ENCODE data around the gene UNC50.
"Not testable (repeated sequence)": the region's sequence is repeated elsewhere in the genome, so short reads cannot be mapped to it uniquely, and the experiment has no call there.

The UNC50 gene

GRCh38 chr2:98577313-98577712, 31.1 kb upstream of the UNC50 start:
- no peak for DNase-seq

- DNase-seq = no peak
Measured at GRCh38 chr2:98578231-98578630, 30.2 kb upstream of the UNC50 start.

- no peak for DNase-seq
Measured at GRCh38 chr2:98579926-98580325, 28.5 kb upstream of the UNC50 start.

GRCh38 chr2:98580656-98581284, 27.6 kb upstream of the UNC50 start:
- DNase-seq = no peak

GRCh38 chr2:98582523-98582922, 25.9 kb upstream of the UNC50 start:
- no peak for DNase-seq

GRCh38 chr2:98583276-98583675, 25.1 kb upstream of the UNC50 start:
- DNase-seq = no peak

GRCh38 chr2:98583816-98584618, 24.4 kb upstream of the UNC50 start:
- DNase-seq = no peak

GRCh38 chr2:98585386-98585785, 23.0 kb upstream of the UNC50 start:
- DNase-seq = no peak

- DNase-seq = no peak
Measured at GRCh38 chr2:98586551-98587140, 21.7 kb upstream of the UNC50 start.

- no peak for DNase-seq
Measured at GRCh38 chr2:98588880-98589431, 19.4 kb upstream of the UNC50 start.

GRCh38 chr2:98589489-98589888, 18.9 kb upstream of the UNC50 start:
- no peak for DNase-seq

- DNase-seq = no peak
Measured at GRCh38 chr2:98592565-98592964, 15.8 kb upstream of the UNC50 start.

- DNase-seq = not testable (repeated sequence)
Measured at GRCh38 chr2:98594665-98595064, 13.7 kb upstream of the UNC50 start.

- DNase-seq = no peak
Measured at GRCh38 chr2:98598781-98599428, 9.5 kb upstream of the UNC50 start.

- DNase-seq = no peak
Measured at GRCh38 chr2:98601532-98602132, 6.8 kb upstream of the UNC50 start.

GRCh38 chr2:98604547-98604946, 3.8 kb upstream of the UNC50 start:
- DNase-seq = no peak

- DNase-seq = no peak
Measured at GRCh38 chr2:98605076-98605475, 3.3 kb upstream of the UNC50 start.

- DNase-seq = no peak
Measured at GRCh38 chr2:98606431-98606830, 2.0 kb upstream of the UNC50 start.

GRCh38 chr2:98607104-98607503, 1.3 kb upstream of the UNC50 start:
- DNase-seq = no peak

GRCh38 chr2:98607741-98608115, 661 bp upstream of the UNC50 start:
- no peak for DNase-seq

GRCh38 chr2:98608962-98609604, 694 bp downstream of the UNC50 start:
- DNase-seq = no peak

GRCh38 chr2:98614024-98614739, 5.8 kb downstream of the UNC50 start:
- DNase-seq = no peak
